ENCODE data around the gene LRRC4C.

Gene LRRC4C

DNA sequence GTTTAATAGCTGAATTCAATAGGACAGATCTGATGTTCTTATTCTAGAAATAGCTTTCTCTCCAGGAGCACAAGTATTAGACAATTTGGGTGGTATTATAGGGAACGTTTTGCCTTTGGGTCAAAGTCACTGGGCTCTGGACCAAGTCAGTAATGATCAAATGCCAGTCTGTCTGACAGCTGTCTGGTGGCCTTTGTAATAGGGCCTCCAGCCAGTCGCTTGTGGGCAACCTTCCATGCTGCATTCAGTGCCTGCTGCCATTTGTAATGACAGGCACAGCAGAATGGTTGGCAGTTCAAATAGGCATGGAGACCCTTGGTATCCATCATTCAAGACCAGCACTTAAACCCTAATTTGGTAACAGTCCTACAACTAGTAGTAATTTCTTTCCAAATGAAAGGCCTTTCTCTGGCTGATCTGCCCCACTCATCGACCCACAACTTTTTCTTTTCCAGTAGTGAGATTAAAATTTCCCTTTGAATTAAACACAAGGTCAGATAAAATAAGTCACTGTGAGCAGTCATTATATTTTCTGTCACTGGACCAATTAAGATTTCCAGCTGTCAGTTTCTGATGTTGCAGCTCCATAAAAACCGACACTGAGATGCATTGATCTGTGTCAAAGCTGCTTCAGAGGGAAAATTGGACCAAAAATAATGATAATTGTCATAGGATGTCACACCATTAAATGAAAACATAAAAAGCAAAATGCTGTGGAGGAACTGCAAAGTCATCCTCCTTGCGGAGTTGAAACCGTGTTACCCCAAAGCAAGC, 1038.1 kb downstream of the LRRC4C start:
- DNase-seq, result no peak

- no peak for DNase-seq
Observed at GRCh38 chr11:40417627-40418026, 1041.8 kb downstream of the LRRC4C start.

DNA sequence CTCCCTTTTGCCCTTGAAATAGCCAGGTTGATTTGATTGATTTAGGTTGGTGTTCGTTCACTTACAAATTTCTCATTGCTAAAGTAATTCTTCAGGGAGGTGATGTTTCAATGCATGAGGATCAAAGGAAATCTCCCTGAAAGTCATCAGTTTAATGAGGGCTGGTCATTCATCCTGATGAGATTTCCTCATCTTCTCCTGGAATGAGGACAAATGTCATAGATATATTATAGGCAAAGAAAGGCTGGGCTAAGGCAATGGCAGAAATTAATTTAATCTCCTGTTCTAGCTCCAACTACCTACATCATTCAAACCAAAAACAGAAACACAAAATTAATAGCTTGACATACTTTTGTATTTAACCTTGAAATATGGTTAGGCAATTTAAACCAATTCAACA, 1052.1 kb downstream of the LRRC4C start:
- DNase-seq, result no peak

DNA sequence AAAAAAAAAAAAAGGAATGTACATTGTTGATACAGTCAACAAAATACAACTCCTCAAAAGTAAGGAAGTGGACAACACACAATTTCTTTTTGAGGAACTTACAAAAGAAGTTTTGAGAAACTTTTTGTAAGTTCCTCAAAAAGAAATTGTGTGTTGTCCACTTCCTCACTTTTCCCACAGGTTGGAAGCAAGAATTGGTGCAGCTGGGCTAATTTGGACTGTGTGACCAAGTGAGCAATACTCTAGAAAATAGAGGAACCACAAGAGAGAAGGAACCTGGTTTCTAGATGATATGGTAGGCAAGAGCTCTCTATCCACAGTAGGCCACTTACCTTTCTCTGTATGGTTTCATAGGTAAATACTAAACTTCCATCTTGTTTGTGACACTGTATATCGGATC, 1053.8 kb downstream of the LRRC4C start:
- no peak for DNase-seq

GRCh38 chr11:40403321-40403720, 1056.1 kb downstream of the LRRC4C start:
- no peak for DNase-seq

GRCh38 chr11:40401132-40401853, 1058.2 kb downstream of the LRRC4C start:
- no peak for DNase-seq

DNA sequence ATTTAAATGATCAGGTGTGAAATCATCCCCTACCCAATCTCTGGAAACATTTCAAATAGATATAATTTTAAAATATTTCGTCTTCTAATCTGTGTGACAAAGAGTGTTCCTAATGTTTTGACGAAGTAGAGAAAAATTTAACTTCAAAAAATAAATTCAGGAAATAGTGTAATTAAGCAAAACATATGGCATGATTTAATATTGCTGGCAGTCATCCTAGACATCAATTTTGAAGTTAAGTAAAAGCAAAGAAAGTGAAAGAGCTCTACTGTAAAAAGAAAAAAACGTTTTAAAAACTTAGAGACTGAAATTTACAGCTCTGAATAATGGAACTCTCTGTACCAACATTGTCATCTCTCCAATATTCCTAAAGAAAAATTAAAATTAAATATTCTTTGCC, 1062.3 kb downstream of the LRRC4C start:
- DNase-seq, result no peak

GRCh38 chr11:40393511-40393910, 1065.9 kb downstream of the LRRC4C start:
- no peak for DNase-seq

GRCh38 chr11:40391679-40392078, 1067.8 kb downstream of the LRRC4C start:
- DNase-seq, result no peak

DNA sequence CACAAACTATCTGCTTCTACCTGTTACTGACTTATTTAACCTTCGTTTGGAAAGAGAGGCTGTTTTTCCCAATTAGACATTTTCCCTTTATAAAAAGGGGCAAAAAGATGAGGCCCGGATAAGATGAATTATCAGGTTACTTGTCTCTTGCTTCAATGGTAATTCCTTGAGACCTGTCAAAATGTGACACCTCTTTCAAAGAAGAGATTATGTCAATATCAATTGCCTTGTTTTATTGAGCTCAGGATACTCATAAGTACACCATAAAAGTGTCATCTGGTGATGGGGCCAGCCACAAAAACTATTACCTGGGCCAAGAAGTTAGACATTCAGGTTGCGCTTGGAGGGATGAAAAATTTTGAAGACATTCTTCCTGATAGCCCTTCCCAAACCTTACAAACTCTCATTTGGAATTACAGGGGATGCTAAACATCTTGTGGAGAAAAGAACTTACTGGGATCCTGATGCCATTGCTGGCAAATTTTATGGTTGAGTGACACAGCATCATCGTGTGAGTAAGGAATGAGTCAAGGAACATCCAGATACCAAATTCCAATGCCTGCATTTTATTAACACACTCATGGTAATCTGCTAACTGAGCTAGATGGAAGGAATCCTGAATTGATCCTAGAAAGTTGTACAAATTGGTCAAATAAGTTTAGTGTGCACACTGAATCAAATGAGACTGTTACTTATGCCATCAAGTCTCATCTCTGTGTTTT, 1071.2 kb downstream of the LRRC4C start:
- DNase-seq, result no peak

- DNase-seq, result no peak
Observed at GRCh38 chr11:40387240-40387980, 1072.0 kb downstream of the LRRC4C start.

GRCh38 chr11:40384991-40385390, 1074.5 kb downstream of the LRRC4C start:
- DNase-seq, result no peak

- no peak for DNase-seq
Observed at GRCh38 chr11:40381481-40381880, 1078.0 kb downstream of the LRRC4C start.

GRCh38 chr11:40380835-40381234, 1078.6 kb downstream of the LRRC4C start:
- no peak for DNase-seq

DNA sequence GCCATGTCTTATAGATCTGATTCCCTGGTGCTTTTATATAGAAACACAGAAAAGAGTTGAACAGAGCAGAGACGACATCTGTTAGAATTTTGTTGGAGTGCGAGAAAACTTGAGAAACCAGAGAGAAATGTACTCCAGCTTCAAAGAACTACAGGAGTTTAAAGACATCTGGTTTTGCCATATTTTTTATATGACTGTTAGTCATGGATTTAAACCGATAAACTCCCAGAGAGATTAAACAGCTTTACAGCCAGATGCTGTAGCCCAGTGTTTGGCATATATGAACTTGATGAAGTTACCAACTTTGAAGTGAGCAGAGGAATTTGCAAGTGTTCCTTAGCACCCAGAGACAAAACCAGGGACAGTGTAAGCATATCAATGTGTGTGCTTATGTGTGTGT, 1083.1 kb downstream of the LRRC4C start:
- DNase-seq, result no peak

DNA sequence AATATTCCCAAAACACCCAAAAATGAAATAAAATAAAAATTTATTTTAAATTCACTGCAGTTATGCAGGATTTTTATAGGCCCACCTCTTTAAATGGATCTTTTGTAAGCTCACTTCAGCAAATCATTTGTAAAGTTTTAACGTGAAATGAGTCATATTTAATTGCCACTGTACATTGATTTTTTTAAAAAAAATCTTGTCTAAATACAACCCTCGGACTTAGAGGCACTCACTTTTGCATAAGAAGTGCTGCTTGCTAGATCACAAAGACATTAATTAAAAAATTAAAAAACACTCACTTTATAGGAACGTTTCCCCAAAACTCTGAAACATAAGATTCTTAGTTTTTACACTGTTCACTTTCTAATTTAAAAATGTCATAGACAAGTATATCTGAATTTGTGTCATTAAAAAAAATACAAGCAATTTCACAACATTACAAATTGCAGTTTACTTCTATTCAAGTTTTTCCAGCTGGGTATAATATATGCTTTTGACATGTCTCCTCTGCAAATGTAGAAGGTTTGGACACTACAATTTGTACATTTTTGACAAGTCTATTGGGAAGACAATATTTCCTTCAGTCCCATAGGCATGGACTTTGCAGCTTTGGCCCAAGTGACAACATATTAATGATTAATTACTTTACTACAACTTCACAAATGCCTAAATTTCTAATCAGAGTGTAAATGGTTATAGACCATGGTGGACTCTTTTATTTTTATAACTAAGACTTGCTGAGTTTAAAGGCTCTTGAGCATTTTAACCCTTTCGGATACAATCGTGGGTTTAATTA, 1088.4 kb downstream of the LRRC4C start:
- no peak for DNase-seq

GRCh38 chr11:40360206-40360798, 1099.2 kb downstream of the LRRC4C start:
- no peak for DNase-seq

DNA sequence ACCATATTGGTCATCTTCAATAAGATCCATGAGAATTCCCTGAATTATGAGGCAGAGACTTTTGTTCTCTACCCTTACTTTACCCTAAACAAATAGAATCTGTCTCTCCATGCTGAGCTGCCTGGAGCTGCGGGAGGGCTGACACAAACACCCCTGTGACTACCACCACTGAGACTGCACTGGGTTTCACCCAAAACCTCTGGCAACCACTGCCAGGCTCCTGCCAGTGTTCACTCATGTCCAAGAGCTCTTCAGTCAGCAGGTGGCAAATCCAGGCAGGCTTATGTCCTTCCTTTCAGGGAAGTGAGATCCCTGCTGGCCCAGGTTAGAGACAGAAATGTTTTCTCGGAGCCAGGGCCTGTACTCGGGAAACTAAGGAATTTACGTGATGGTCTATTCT, 1105.3 kb downstream of the LRRC4C start:
- no peak for DNase-seq

GRCh38 chr11:40340911-40341310, 1118.5 kb downstream of the LRRC4C start:
- DNase-seq, result no peak

- DNase-seq, result no peak
Observed at GRCh38 chr11:40338739-40339138, 1120.7 kb downstream of the LRRC4C start.

DNA sequence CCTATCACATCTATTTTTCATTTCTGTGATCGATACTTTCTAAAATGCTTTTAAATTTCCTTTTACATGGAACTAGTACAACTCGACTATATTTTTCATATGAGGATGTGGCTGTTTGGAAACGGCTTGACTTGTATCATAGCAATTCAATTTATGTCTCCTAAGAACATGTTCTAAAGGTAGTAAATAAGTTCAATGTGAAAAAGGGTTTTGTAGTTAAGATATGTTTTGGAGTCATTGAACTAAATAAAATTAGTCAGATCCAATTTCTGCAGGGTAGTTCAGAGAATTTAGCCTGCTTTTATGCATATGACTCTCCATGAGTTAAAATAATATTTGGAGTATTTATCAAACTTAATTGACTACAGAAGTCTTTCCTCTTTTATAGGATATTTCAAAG, 1121.4 kb downstream of the LRRC4C start:
- DNase-seq, result no peak

- no peak for DNase-seq
Observed at GRCh38 chr11:40337118-40337517, 1122.3 kb downstream of the LRRC4C start.

All from RPMI8226 (cell line).